GM21526 (cell line): ENCODE results near the gene TAS2R46.
"Not testable (repeated sequence)": the region's sequence is repeated elsewhere in the genome, so short reads cannot be mapped to it uniquely, and the experiment has no call there.

ENCODE experiments used
- ATAC-seq: cut with Tn5 transposase; IDR thresholded peaks from one replicate; pipeline ENCODE4 v1.9.1; 2021; ENCODE audit warnings: moderate library complexity; ENCODE audit not compliant: unreplicated experiment, low FRiP score

The TAS2R46 gene

GRCh38 chr12:11040162-11040561 lies 21.9 kb downstream of the TAS2R46 start:
- no peak for ATAC-seq

- ATAC-seq: no peak
These were observed 22.9 kb downstream of the TAS2R46 start for GRCh38 chr12:11039171-11039570.

- not testable (repeated sequence) for ATAC-seq
These were observed 28.1 kb downstream of the TAS2R46 start for GRCh38 chr12:11033959-11034358.

GRCh38 chr12:11031307-11031706 lies 30.8 kb downstream of the TAS2R46 start, which contains the start of gene TAS2R31:
Gene TAS2R31 (minus strand): TSS chr12:11031407. CDS start chr12:11031335, 72 bp downstream.
- ATAC-seq: no peak

- no peak for ATAC-seq
These were observed 36.0 kb downstream of the TAS2R46 start for GRCh38 chr12:11026118-11026517.

- ATAC-seq: no peak
These were observed 38.7 kb downstream of the TAS2R46 start for GRCh38 chr12:11023387-11023786.

- ATAC-seq: no peak
These were observed 39.6 kb downstream of the TAS2R46 start, which contains the start of gene TAS2R19 for GRCh38 chr12:11022520-11022919. Gene TAS2R19 (minus strand): TSS chr12:11022620. CDS start chr12:11022571, 49 bp downstream.

- ATAC-seq: no peak
These were observed 45.2 kb downstream of the TAS2R46 start for GRCh38 chr12:11016937-11017336.

GRCh38 chr12:11015775-11016430 lies 46.2 kb downstream of the TAS2R46 start:
- ATAC-seq: no peak

GRCh38 chr12:11014234-11014633 lies 47.9 kb downstream of the TAS2R46 start:
- no peak for ATAC-seq
